DMS 273 (cell line): ENCODE data around the gene OR2H1.
A peak's percentile ranks its signal among the peaks of the same experiment; 100 is the strongest.

ENCODE experiments used
- DNase-seq: peaks from one replicate; lab custom pipeline; 2025; ENCODE audit not compliant: unreplicated experiment; lab: John Stamatoyannopoulos, UW

The OR2H1 gene

GRCh38 chr6:29509711-29510110 lies 52.8 kb downstream of the OR2H1 start:
- DNase-seq: no peak

- peak; percentile 38 for DNase-seq
Measured at GRCh38 chr6:29510202-29510601, 53.2 kb downstream of the OR2H1 start.

- no peak for DNase-seq
Measured at GRCh38 chr6:29510746-29511300, 53.9 kb downstream of the OR2H1 start.
